Measurements from ENCODE around the gene FBXL2.

DNA sequence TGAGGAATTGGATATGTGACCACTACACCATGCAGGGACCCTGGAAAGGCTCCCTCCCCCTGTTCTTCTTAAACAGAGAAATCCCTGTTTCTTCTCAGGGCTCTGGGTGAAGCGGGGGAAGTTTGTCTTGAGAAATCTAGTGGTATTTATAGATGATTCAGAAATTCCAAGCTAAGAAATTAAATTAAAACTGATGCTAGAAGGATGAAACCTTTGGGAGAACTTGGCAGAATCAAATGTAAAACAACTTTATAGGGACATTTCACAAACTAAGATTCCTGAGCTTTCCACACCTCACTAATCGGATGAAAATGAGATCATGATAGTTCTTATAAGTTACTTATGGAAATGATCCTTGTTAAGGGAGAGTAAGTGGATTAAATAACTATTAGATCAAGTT lies 54.2 kb downstream of the FBXL2 start:
- TF ChIP-seq, protein P1, sequence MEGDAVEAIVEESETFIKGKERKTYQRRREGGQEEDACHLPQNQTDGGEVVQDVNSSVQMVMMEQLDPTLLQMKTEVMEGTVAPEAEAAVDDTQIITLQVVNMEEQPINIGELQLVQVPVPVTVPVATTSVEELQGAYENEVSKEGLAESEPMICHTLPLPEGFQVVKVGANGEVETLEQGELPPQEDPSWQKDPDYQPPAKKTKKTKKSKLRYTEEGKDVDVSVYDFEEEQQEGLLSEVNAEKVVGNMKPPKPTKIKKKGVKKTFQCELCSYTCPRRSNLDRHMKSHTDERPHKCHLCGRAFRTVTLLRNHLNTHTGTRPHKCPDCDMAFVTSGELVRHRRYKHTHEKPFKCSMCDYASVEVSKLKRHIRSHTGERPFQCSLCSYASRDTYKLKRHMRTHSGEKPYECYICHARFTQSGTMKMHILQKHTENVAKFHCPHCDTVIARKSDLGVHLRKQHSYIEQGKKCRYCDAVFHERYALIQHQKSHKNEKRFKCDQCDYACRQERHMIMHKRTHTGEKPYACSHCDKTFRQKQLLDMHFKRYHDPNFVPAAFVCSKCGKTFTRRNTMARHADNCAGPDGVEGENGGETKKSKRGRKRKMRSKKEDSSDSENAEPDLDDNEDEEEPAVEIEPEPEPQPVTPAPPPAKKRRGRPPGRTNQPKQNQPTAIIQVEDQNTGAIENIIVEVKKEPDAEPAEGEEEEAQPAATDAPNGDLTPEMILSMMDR (conservative IDR thresholded peaks at IDR 0.05 in 1 of 2, IDR thresholded peaks at IDR 0.05 in 1 of 2; ENCODE audit: extremely low read depth in 1 of 2, insufficient read depth in 1 of 2, low read depth in 1 of 2, low read length in 2 of 2), result no peak
- no peak for TF ChIP-seq EZH2 (IDR thresholded peaks at IDR 0.05; ENCODE audit: borderline replicate concordance, low read length)
